Liver (tissue), 3 donors: ENCODE measurements around the gene DYNC1H1.

Experiments used
- GABPA ChIP-seq, 2 donors: IDR thresholded peaks in 1 of 2; conservative IDR thresholded peaks in 1 of 2; 2 replicates each; pipeline ENCODE4 v1.6.1; 2016; ENCODE audit warnings: antibody characterized with exemption in 2 of 2, mild to moderate bottlenecking in 1 of 2, moderate library complexity in 1 of 2
- JUND ChIP-seq, 2 donors: IDR thresholded peaks; 2 replicates each; pipeline ENCODE4 v1.6.1; 2016; ENCODE audit warnings: antibody characterized with exemption in 2 of 2
- RAD21 ChIP-seq, 2 donors: IDR thresholded peaks; 2 replicates each; pipeline ENCODE4 v1.6.1; 2016; ENCODE audit warnings: antibody characterized with exemption in 2 of 2, mild to moderate bottlenecking in 2 of 2
- RXRA ChIP-seq, 2 donors: IDR thresholded peaks; 2 replicates each; pipeline ENCODE4 v1.6.1; 2017 to 2018; ENCODE audit warnings: antibody characterized with exemption in 2 of 2, mild to moderate bottlenecking in 1 of 2
- SP1 ChIP-seq: IDR thresholded peaks from 2 replicates; pipeline ENCODE4 v1.6.1; 2018; ENCODE audit warnings: antibody characterized with exemption, mild to moderate bottlenecking
- TAF1 ChIP-seq: conservative IDR thresholded peaks from 2 replicates; pipeline ENCODE4 v1.6.1; 2016; ENCODE audit warnings: antibody characterized with exemption, mild to moderate bottlenecking
- TF ChIP-seq, protein P1 (sequence below): fragments of 150-350 bp; IDR thresholded peaks from 2 replicates; pipeline ENCODE4 v1.5.1; 2017; ENCODE audit warnings: improper control_type of control experiment, low read depth, low read length; ENCODE audit not compliant: missing input control
- TF ChIP-seq, protein P2 (sequence below): IDR thresholded peaks from 2 replicates; pipeline ENCODE4 v1.6.1; 2016; ENCODE audit warnings: antibody characterized with exemption
- TF ChIP-seq, protein P3 (sequence below): IDR thresholded peaks from 2 replicates; pipeline ENCODE4 v1.6.1; 2016; ENCODE audit warnings: antibody characterized with exemption
- donor health status: healthy.
- donor health status: healthy.

DNA sequence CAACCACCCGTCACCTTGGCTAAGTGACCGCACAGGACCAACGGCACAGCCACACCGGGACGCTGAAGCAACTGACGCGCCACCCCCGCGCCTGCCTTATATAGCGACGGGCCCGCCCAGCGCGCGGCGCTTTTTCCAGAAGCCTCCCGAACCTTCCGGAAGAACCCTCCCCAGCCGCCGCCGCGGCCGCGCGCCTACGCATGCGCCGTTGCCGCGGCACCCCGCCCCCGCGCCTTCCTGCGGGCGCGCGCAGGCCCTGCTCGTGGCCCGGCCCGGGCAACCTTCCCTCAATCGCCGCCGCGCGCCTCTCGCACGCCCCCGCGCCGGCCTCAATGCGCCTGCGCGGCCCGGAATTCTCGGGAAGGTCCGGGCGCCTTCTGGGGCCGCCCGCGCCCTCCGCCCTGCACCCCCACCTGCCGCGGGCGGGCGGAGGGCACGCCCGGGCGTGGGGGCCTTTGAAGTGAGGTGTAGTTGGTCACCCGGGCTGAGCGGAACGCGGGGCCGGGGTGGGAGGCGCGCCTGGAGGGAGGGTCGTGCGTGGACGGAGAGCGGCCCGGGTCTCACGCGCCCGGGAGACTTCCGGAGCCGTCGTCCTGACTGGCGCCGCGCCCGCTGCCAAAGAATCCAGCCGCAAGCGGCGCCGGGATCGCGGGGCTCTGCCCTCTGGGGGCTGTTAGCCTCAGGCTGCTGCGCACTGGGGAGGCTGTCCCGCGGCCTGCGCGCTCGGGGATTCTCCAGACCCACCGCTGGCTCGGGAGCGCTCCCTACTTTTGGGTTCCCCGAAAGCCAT, 122.8 kb downstream of the DYNC1H1 start, which contains the start of gene HSP90AA1:
- peak; percentile 91 for TF ChIP-seq TAF1
- TF ChIP-seq, protein P1, sequence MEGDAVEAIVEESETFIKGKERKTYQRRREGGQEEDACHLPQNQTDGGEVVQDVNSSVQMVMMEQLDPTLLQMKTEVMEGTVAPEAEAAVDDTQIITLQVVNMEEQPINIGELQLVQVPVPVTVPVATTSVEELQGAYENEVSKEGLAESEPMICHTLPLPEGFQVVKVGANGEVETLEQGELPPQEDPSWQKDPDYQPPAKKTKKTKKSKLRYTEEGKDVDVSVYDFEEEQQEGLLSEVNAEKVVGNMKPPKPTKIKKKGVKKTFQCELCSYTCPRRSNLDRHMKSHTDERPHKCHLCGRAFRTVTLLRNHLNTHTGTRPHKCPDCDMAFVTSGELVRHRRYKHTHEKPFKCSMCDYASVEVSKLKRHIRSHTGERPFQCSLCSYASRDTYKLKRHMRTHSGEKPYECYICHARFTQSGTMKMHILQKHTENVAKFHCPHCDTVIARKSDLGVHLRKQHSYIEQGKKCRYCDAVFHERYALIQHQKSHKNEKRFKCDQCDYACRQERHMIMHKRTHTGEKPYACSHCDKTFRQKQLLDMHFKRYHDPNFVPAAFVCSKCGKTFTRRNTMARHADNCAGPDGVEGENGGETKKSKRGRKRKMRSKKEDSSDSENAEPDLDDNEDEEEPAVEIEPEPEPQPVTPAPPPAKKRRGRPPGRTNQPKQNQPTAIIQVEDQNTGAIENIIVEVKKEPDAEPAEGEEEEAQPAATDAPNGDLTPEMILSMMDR = no peak
- peak; percentile 23 for TF ChIP-seq SP1
- TF ChIP-seq, protein P2, sequence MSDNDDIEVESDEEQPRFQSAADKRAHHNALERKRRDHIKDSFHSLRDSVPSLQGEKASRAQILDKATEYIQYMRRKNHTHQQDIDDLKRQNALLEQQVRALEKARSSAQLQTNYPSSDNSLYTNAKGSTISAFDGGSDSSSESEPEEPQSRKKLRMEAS = no peak
- no peak for TF ChIP-seq RXRA (IDR thresholded peaks at IDR 0.05)
- TF ChIP-seq, protein P3, sequence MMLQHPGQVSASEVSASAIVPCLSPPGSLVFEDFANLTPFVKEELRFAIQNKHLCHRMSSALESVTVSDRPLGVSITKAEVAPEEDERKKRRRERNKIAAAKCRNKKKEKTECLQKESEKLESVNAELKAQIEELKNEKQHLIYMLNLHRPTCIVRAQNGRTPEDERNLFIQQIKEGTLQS = no peak
- peak in 1 of 2 donors; percentile 33 for TF ChIP-seq RAD21 (IDR thresholded peaks at IDR 0.05)
- no peak for TF ChIP-seq JUND (IDR thresholded peaks at IDR 0.05)
- TF ChIP-seq GABPA (IDR thresholded peaks at IDR 0.05 in 1 of 2, conservative IDR thresholded peaks at IDR 0.05 in 1 of 2) = no peak
